Smooth muscle cell (in vitro differentiated cells): ENCODE data around the gene SETBP1. TPM values are rescaled to one million over a fixed set of nuclear protein-coding genes. Genes with fewer than 3 reads are reported as not detected.

ENCODE experiments used
- DNase-seq: peaks from one replicate; lab custom pipeline; 2025; ENCODE audit not compliant: unreplicated experiment; lab: John Stamatoyannopoulos, UW
- H2AFZ ChIP-seq: fragments of 200-600 bp; sonication (generic); 2 replicates; pipeline ENCODE4 v1.6.0; 2016; ENCODE audit warnings: antibody characterized with exemption, low read depth, mild to moderate bottlenecking
- H3F3A ChIP-seq: fragments of 200-600 bp; sonication (generic); 2 replicates; pipeline ENCODE4 v1.6.0; 2017; ENCODE audit warnings: antibody characterized with exemption, low read depth
- H3K27ac ChIP-seq: fragments of 200-600 bp; sonication (generic); 2 replicates; pipeline ENCODE4 v1.5.1; 2016; ENCODE audit warnings: low read depth, mild to moderate bottlenecking
- H3K27me3 ChIP-seq: fragments of 200-600 bp; sonication (generic); 2 replicates; pipeline ENCODE4 v1.6.1; 2016; ENCODE audit warnings: low read depth, mild to moderate bottlenecking
- H3K36me3 ChIP-seq: fragments of 200-600 bp; sonication (generic); 2 replicates; pipeline ENCODE4 v1.5.1; 2016; ENCODE audit warnings: low read depth
- H3K4me1 ChIP-seq: fragments of 200-600 bp; sonication (generic); 2 replicates; pipeline ENCODE4 v1.5.1; 2016; ENCODE audit warnings: low read depth
- H3K4me2 ChIP-seq: fragments of 200-600 bp; sonication (generic); 2 replicates; pipeline ENCODE4 v1.6.0; 2016; ENCODE audit warnings: mild to moderate bottlenecking
- H3K4me3 ChIP-seq: fragments of 200-600 bp; sonication (generic); 2 replicates; pipeline ENCODE4 v1.5.1; 2016; ENCODE audit warnings: mild to moderate bottlenecking
- H3K79me2 ChIP-seq: fragments of 200-600 bp; sonication (generic); 2 replicates; pipeline ENCODE4 v1.6.0; 2016; ENCODE audit warnings: low read depth, mild to moderate bottlenecking
- H3K9ac ChIP-seq: fragments of 200-600 bp; sonication (generic); 2 replicates; pipeline ENCODE4 v1.6.0; 2016; ENCODE audit warnings: low read depth
- H3K9me3 ChIP-seq: fragments of 200-600 bp; sonication (generic); replicated peaks from 2 replicates; pipeline ENCODE4 v1.5.1; 2016; ENCODE audit warnings: low read depth
- H4K20me1 ChIP-seq: fragments of 200-600 bp; sonication (generic); 2 replicates; pipeline ENCODE4 v1.6.0; 2016; ENCODE audit warnings: low read depth
- CTCF ChIP-seq: fragments of 200-600 bp; sonication (generic); IDR thresholded peaks from 2 replicates; pipeline ENCODE4 v1.5.1; 2017; ENCODE audit warnings: borderline replicate concordance, mild to moderate bottlenecking, antibody characterized with exemption; ENCODE audit not compliant: insufficient read depth, poor library complexity, severe bottlenecking
- WGBS: methylation state at CpG from one replicate; pipeline ENCODE4 v1.1.7; 2016; ENCODE audit warnings: low lambda C conversion rate; 5-methylcytosine and 5-hydroxymethylcytosine counted together
- polyA plus RNA-seq: library from polyadenylated mRNA; unstranded; fragments of >200 nt; fragmentation: Nextera tagmentation; extraction: Ambion mirVana; gene quantifications from 2 replicates; pipeline ENCODE4 v1.2.1, GENCODE V29; 2016
- total RNA-seq: library from RNA; depleted of rRNA; stranded (reverse); fragments of >200 nt; gene quantifications from 2 replicates; pipeline ENCODE4 v1.2.3, GENCODE V29; 2014

The SETBP1 gene
- total and polyA plus RNA-seq, 2 experiments from 2014 or later: 6.1 to 17.7 TPM

GRCh38 chr18:44917216-44918141 lies 236.8 kb downstream of the SETBP1 start:
- H3F3A ChIP-seq: peaks cover 6% of the 10 kb centered on the region
- H3K36me3 ChIP-seq: no peaks in the 10 kb centered on the region
- TF ChIP-seq CTCF: no peak
- no peaks in the 10 kb centered on the region for H3K9me3 ChIP-seq
- no peak overlapping the region for H2AFZ ChIP-seq
- H3K9ac ChIP-seq: no peak overlapping the region
- 39% methylated on average over 10 of the region's 10 CpGs for WGBS
- no peak for DNase-seq
- H3K4me3 ChIP-seq: no peak overlapping the region
- H3K4me2 ChIP-seq: peak overlapping the region; percentile 65
- H3K27ac ChIP-seq: peak overlapping the region; percentile 4
- no peaks in the 10 kb centered on the region for H3K27me3 ChIP-seq
- peaks cover 20% of the 10 kb centered on the region for H3K79me2 ChIP-seq
- H3K4me1 ChIP-seq: peaks cover 6% of the 10 kb centered on the region
- peaks cover 58% of the 10 kb centered on the region for H4K20me1 ChIP-seq

- H4K20me1 ChIP-seq: peaks cover 54% of the 10 kb centered on the region
- no peak overlapping the region for H2AFZ ChIP-seq
- TF ChIP-seq CTCF: no peak
- no peak for DNase-seq
- peaks cover 20% of the 10 kb centered on the region for H3K79me2 ChIP-seq
- WGBS: 81% methylated on average over 4 of the region's 4 CpGs
- H3K4me3 ChIP-seq: no peak overlapping the region
- no peak overlapping the region for H3K9ac ChIP-seq
- peaks cover 6% of the 10 kb centered on the region for H3F3A ChIP-seq
- H3K27ac ChIP-seq: no peak overlapping the region
- H3K36me3 ChIP-seq: no peaks in the 10 kb centered on the region
- H3K9me3 ChIP-seq: no peaks in the 10 kb centered on the region
- no peaks in the 10 kb centered on the region for H3K27me3 ChIP-seq
- peak overlapping the region; percentile 65 for H3K4me2 ChIP-seq
- peaks cover 6% of the 10 kb centered on the region for H3K4me1 ChIP-seq
These were observed 237.4 kb downstream of the SETBP1 start for GRCh38 chr18:44918142-44918476.

GRCh38 chr18:44920441-44920840 lies 239.8 kb downstream of the SETBP1 start:
- WGBS: 55% methylated on average over 4 of the region's 4 CpGs
- H3K9ac ChIP-seq: no peak overlapping the region
- peaks cover 57% of the 10 kb centered on the region for H4K20me1 ChIP-seq

More at GRCh38 chr18:44920441-44920840, 239.8 kb downstream of the SETBP1 start:
- Histone ChIP-seq H3K27ac (no peak overlapping the region), H3K4me3 (no peak overlapping the region), H3K36me3 (no peaks in the 10 kb centered on the region), H3F3A (peaks cover 3% of the 10 kb centered on the region), H2AFZ (no peak overlapping the region), H3K79me2 (peaks cover 16% of the 10 kb centered on the region), H3K9me3 (no peaks in the 10 kb centered on the region), H3K4me1 (peaks cover 6% of the 10 kb centered on the region), H3K4me2 (no peak overlapping the region), H3K27me3 (no peaks in the 10 kb centered on the region)
- no peak for TF ChIP-seq CTCF
- no peak for DNase-seq
